ENCODE results near the gene SPTBN4. TPM values are rescaled to one million over a fixed set of nuclear protein-coding genes. Genes with fewer than 3 reads are reported as not detected.
"Not testable (repeated sequence)": the region's sequence is repeated elsewhere in the genome, so short reads cannot be mapped to it uniquely, and the experiment has no call there.

SPTBN4 gene
- total RNA-seq, 1 donor from 2014 or later: 1.3 TPM

- DNase-seq (ENCODE audit: low read depth): no peak
These were observed 147.2 kb downstream of the SPTBN4 start for GRCh38 chr19:40613690-40614621.

- DNase-seq (ENCODE audit: low read depth): no peak
These were observed 148.0 kb downstream of the SPTBN4 start for GRCh38 chr19:40614622-40615411.

GRCh38 chr19:40616178-40616577 is 149.4 kb downstream of the SPTBN4 start:
- DNase-seq (ENCODE audit: low read depth): no peak

DNA sequence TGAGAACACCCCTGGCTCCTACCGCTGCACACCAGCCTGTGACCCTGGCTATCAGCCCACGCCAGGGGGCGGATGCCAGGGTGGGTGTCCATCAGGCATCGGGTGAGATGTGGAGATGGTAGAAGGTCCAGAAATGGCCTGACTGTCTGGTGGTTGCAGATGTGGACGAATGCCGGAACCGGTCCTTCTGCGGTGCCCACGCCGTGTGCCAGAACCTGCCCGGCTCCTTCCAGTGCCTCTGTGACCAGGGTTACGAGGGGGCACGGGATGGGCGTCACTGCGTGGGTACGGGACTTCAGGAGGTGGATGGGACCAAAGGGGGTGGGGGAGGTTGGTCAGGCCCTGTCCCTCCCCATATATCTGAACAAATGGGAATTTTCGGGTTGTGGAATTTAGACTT is 150.1 kb downstream of the SPTBN4 start:
- DNase-seq (ENCODE audit: low read depth): no peak

DNA sequence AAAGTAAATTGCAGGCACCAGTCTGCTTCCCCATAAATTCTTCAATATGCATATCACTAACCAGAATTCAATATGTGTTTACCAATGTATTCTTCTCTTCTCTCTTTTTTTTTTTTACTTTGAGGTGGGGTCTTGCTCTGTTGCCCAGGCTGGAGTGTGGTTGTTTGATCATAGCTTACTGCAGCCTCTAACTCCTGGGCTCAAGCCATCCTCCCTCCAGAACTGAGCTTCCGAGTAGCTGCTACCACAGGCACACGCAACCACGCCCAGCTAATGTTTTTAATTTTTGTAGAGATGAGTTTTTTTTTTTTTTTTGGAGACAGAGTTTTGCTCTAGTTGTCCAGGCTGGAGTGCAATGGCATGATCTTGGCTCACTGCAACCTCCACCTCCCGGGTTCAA is 151.2 kb downstream of the SPTBN4 start:
- DNase-seq (ENCODE audit: low read depth): no peak

GRCh38 chr19:40619333-40620160 is 152.7 kb downstream of the SPTBN4 start:
- DNase-seq (ENCODE audit: low read depth): no peak

GRCh38 chr19:40620161-40620485 is 153.3 kb downstream of the SPTBN4 start:
- no peak for DNase-seq (ENCODE audit: low read depth)

DNA sequence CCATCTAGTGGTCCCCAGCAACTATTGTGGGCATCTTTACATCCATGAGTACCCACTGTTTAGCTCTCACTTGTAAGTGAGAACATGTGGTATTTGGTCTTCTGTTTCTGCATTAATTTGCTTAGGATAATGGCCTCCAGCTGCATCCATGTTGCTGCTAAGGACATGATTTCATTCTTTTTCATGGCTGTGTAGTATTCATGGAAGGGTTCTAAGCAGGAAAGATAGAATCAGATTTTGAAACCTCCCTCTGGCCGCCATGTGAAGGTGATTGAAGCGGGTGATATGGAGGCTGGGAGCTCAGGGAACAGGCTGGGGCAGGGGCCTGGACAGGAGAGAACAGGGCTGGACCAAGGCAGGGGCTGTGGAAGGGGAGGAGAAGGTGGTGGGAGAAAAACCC is 154.5 kb downstream of the SPTBN4 start:
- no peak for DNase-seq (ENCODE audit: low read depth)

DNA sequence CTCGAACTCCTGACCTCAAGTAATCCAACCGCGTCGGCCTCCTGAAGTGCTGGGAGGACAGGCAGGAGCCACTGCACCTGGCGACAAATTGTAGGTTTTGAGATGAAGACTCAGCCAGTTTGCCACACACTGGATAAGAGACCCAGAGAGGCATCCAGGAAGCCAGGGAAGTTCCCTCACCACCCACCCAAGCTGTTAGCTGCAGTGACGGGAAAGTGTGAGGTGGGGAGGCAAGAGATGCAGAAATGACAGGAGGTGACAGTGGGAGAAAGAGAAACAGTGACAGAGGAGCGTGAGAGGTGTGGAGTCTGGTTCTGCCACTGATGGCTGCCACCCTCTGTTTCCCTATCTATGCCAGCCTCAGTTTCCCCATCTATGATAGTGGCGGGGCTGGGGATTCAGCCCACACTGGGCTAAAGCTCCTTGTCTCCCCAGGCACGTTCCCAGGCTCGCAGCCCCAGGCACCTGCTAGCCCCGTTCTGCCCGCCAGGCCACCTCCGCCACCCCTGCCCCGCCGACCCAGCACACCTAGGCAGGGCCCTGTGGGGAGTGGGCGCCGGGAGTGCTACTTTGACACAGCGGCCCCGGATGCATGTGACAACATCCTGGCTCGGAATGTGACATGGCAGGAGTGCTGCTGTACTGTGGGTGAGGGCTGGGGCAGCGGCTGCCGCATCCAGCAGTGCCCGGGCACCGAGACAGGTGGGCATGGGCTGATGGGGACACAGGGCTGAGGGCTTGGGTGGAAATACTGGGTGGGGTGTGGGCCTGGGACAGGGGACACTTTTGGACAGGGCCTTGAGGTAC is 155.4 kb downstream of the SPTBN4 start:
- DNase-seq (ENCODE audit: low read depth): no peak

DNA sequence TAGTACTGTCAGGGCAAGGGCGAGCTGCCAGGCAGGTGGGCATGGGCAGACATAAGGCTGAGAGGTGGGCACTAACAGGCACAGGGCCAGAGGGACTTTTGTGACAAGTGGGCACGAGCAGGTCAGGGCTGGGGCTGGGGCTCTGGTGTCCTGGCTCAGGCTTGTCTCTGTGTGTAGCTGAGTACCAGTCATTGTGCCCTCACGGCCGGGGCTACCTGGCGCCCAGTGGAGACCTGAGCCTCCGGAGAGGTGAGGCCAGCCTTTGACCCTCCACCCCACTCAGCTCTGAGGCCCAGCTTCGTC is 155.9 kb downstream of the SPTBN4 start:
- DNase-seq (ENCODE audit: low read depth): no peak

- DNase-seq (ENCODE audit: low read depth): no peak
These were observed 156.8 kb downstream of the SPTBN4 start for GRCh38 chr19:40623403-40624251.

DNA sequence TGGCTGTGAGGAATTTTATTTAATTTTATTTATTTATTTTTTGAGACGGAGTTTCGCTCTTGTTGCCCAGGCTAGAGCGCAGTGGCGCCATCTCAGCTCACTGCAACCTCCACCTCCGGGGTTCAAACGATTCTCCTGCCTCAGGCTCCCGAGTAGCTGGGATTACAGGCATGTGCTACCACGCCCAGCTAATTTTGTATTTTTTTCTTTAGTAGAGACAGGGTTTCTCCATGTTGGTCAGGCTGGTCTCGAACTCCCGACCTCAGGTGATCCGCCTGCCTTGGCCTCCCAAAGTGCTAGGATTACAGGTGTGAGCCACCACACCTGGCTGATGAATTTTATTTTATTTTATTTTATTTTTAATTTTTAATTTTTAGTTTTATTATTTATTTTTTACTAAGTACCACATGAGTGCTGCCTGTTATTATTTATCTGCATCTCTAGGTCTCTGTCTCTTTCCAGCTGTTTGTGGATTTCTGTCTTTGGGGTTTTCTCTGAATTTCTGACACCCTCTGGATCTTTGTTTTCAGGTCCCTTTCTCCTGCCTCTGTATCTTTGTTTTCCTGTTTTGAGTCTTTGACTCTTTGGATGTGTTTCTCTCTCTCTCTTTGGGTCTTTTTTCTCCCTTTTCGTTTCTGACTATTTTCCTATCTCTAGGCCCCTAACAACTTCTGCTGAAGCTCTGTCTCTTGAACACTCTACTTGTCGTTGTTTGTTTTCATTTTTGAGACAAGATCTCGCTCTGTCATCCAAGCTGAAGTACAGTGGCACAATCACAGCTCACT is 157.8 kb downstream of the SPTBN4 start:
- not testable (repeated sequence) for DNase-seq (ENCODE audit: low read depth)

DNA sequence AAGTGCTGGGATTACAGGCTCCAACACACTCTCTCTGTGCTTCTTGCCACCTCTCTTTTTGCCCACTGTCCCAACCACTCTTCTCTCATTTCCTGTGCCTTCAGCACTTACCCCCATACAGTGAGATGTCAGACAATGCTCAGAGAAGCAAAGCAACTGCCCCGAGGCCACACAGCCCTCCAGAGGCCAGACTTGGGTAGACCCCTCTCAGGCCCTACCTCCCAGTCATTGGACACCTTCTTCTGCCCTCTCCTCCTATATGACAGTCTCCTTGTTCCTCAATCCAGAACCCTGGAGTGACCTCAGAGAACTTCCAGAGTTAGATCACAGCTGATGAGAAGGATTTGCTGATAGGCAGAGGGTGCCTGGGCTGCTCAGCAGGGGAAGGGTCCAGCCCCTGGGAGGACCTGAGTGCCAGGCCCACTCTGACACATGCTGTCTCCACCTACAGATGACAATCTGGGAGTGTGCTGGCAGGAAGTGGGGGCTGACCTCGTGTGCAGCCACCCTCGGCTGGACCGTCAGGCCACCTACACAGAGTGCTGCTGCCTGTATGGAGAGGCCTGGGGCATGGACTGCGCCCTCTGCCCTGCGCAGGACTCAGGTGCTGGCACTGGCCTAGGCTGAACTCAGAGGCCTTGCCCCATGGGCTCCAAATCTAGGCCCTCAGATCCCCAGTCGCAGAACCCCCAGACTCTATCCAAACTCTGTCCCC is 158.8 kb downstream of the SPTBN4 start:
- no peak for DNase-seq (ENCODE audit: low read depth)

Other genes with a start within 250 kb of the SPTBN4 start
- gene TTC9B, start 248.6 kb upstream of the SPTBN4 start, total RNA-seq: not detected in 2 replicates
- gene CCNP, start 240.3 kb upstream of the SPTBN4 start, total RNA-seq: not detected in 2 replicates
- 91.2 and 93.3 TPM in 2 replicates for gene AKT2, start 181.7 kb upstream of the SPTBN4 start, total RNA-seq
- 60.5 and 67.8 TPM in 2 replicates for gene C19orf47, start 118.6 kb upstream of the SPTBN4 start, total RNA-seq
- gene PLD3, start 118.3 kb upstream of the SPTBN4 start, total RNA-seq: 740 and 993 TPM in 2 replicates
- 0.05 and 0.26 TPM in 2 replicates for gene HIPK4, start 76.8 kb upstream of the SPTBN4 start, total RNA-seq
- gene PRX, start 53.6 kb upstream of the SPTBN4 start, total RNA-seq: 2.6 and 2.8 TPM in 2 replicates
- 12.9 and 23.0 TPM in 2 replicates for gene SERTAD1, start 41.0 kb upstream of the SPTBN4 start, total RNA-seq
- 28.1 and 35.2 TPM in 2 replicates for gene SERTAD3, start 22.7 kb upstream of the SPTBN4 start, total RNA-seq
- gene BLVRB, start 1.3 kb upstream of the SPTBN4 start, total RNA-seq: 75.8 and 76.3 TPM in 2 replicates
- 27.8 and 32.2 TPM in 2 replicates for gene SHKBP1, start 109.9 kb downstream of the SPTBN4 start, total RNA-seq
- gene LTBP4, start 134.4 kb downstream of the SPTBN4 start, total RNA-seq: 3.7 and 11.0 TPM in 2 replicates
- 75.4 and 112 TPM in 2 replicates for gene NUMBL, start 223.7 kb downstream of the SPTBN4 start, total RNA-seq
- gene COQ8B, start 249.9 kb downstream of the SPTBN4 start, total RNA-seq: 72.4 and 109 TPM in 2 replicates

Data from myocyte (in vitro differentiated cells).